ENCODE measurements around the gene KLHDC9. TPM values are rescaled to one million over a fixed set of nuclear protein-coding genes. Genes with fewer than 3 reads are reported as not detected.

KLHDC9 gene
- total and polyA plus RNA-seq, 9 of the 15 experiments (the other 6 are each of a cell fraction or from before 2014, with no cell fraction given): not detected

GRCh38 chr1:161082996-161083747 lies 15.0 kb upstream of the KLHDC9 start (continued):
- TF ChIP-seq MGA (IDR thresholded peaks at IDR 0.05) (0 out of 2 replicates have a peak, but pooled peaks have one; percentile 44), ZBTB2 (IDR thresholded peaks at IDR 0.05) (no peak), VEZF1 (CRISPR knock-in tag; IDR thresholded peaks at IDR 0.05) (peak; percentile 59; the same call in 1 of the 2 replicates), ZNF263 (CRISPR knock-in tag; IDR thresholded peaks at IDR 0.05; ENCODE audit: borderline replicate concordance) (peak; percentile 98), ZKSCAN1 (IDR thresholded peaks at IDR 0.05; ENCODE audit: low read depth, low read length) (0 out of 2 replicates have a peak, but pooled peaks have one; percentile 22), IFI16 (CRISPR knock-in tag; IDR thresholded peaks at IDR 0.05) (no peak), KLF1 (tag; IDR thresholded peaks at IDR 0.05) (no peak), BHLHE40 (IDR thresholded peaks at IDR 0.05; ENCODE audit: low read length) (no peak), ZNF184 (CRISPR knock-in tag; IDR thresholded peaks at IDR 0.05) (no peak), FUS (optimal IDR thresholded peaks at IDR 0.05; ENCODE audit: low read depth, low read length) (no peak)

All from K562 (cell line).